K562 (cell line): Measurements from ENCODE around the gene R3HDM1. TPM values are rescaled to one million over a fixed set of nuclear protein-coding genes. Genes with fewer than 3 reads are reported as not detected.

ENCODE experiments used
- CBX3 ChIP-seq, 2 experiments: IDR thresholded peaks; 1 replicate in 1 of 2; 2 replicates in 1 of 2; pipeline ENCODE4 v1.6.1; 2012; ENCODE audit warnings: inconsistent platforms in 2 of 2, low read length in 2 of 2, borderline replicate concordance in 1 of 2, control low read depth in 1 of 2
- DMBX1 ChIP-seq: fragments of 250-450 bp; sonication (Bioruptor Pico); IDR thresholded peaks from 2 replicates; pipeline ENCODE4 v1.8.0; 2022; ENCODE audit warnings: inconsistent platforms, mild to moderate bottlenecking, moderate library complexity, borderline replicate concordance
- ELF1 ChIP-seq: fragments of 200-800 bp; sonication (Bioruptor generic); IDR thresholded peaks from 2 replicates; pipeline ENCODE4 v1.6.1; 2016; ENCODE audit warnings: missing genetic modification characterization, missing compliant biosample characterization
- HDAC6 ChIP-seq: IDR thresholded peaks from 2 replicates; pipeline ENCODE4 v1.6.1; 2012; ENCODE audit warnings: low read depth, mild to moderate bottlenecking, control low read depth, inconsistent platforms, low read length, moderate library complexity
- IRF2 ChIP-seq: sonication (generic); formaldehyde crosslinking; IDR thresholded peaks from 2 replicates; pipeline ENCODE4 v1.8.1; 2022; ENCODE audit warnings: mild to moderate bottlenecking, missing genetic modification reagents
- LCOR ChIP-seq: sonication (generic); formaldehyde crosslinking; IDR thresholded peaks from 2 replicates; pipeline ENCODE4 v1.8.0; 2022; ENCODE audit warnings: mild to moderate bottlenecking, missing genetic modification reagents
- MAFK ChIP-seq: IDR thresholded peaks from 2 replicates; pipeline ENCODE4 v1.6.1; 2011; ENCODE audit warnings: low read length, improper control_type of control experiment
- MAZ ChIP-seq, 2 experiments: fragments of 450-650 bp in 1 of 2; sonication (generic) in 1 of 2; formaldehyde crosslinking; IDR thresholded peaks in 1 of 2; conservative IDR thresholded peaks in 1 of 2; 2 replicates each; pipeline versions ENCODE4 v1.4.0 to v1.5.0; 2020; ENCODE audit warnings: mild to moderate bottlenecking in 1 of 2, missing genetic modification reagents in 1 of 2
- MTF1 ChIP-seq: fragments of 250-450 bp; sonication (Bioruptor Pico); IDR thresholded peaks from 2 replicates; pipeline ENCODE4 v1.9.0; 2021; ENCODE audit warnings: moderate library complexity, mild to moderate bottlenecking, inconsistent platforms, borderline replicate concordance
- SAFB ChIP-seq: fragments of 200-400 bp; formaldehyde crosslinking; IDR thresholded peaks from 2 replicates; pipeline ENCODE4 v1.6.1; 2017; ENCODE audit warnings: low read depth, low read length, borderline replicate concordance
- SOX6 ChIP-seq: fragments of 450-650 bp; IDR thresholded peaks from 2 replicates; pipeline ENCODE4 v1.6.1; 2014; ENCODE audit warnings: mild to moderate bottlenecking
- ZNF134 ChIP-seq: fragments of 250-450 bp; sonication (Bioruptor Pico); conservative IDR thresholded peaks from 2 replicates; pipeline ENCODE4 v1.4.0; 2020
- ZNF695 ChIP-seq: fragments of 450-650 bp; formaldehyde crosslinking; IDR thresholded peaks from 2 replicates; pipeline ENCODE4 v1.4.0; 2020; ENCODE audit warnings: mild to moderate bottlenecking, moderate library complexity
- ZNF766 ChIP-seq: fragments of 200-800 bp; sonication (Bioruptor generic); conservative IDR thresholded peaks from 2 replicates; pipeline ENCODE4 v1.6.1; 2016; ENCODE audit warnings: missing genetic modification characterization, missing compliant biosample characterization
- polyA plus RNA-seq, 8 experiments: library from polyadenylated mRNA; depleted of rRNA in 4 of 8; stranded (reverse) in 5 of 8; unstranded in 3 of 8; fragments of >200 nt; fragmentation: Nextera tagmentation in 2 of 8; fragmentation: Illumina TruSeq in 1 of 8; extraction: Ambion mirVana in 2 of 8; extraction: Trizol in 1 of 8; gene quantifications; 2 replicates each; pipeline versions ENCODE4 v1.2.1 to v1.2.3, GENCODE V29; 2011 to 2014; ENCODE audit warnings: inconsistent platforms in 1 of 8, missing spikeins in 1 of 8
- total RNA-seq, 7 experiments: library from RNA; depleted of rRNA in 6 of 7; stranded (reverse); fragments of >200 nt in 6 of 7; fragmentation: Illumina TruSeq in 2 of 7; extraction: Trizol in 2 of 7; gene quantifications; 2 replicates each; pipeline versions ENCODE4 v1.2.1 to v1.2.3, GENCODE V29; 2011 to 2021; ENCODE audit warnings: low replicate concordance in 1 of 7
- TF ChIP-seq, protein P1 (sequence below): sonication (generic); formaldehyde crosslinking; IDR thresholded peaks from 2 replicates; pipeline ENCODE4 v1.8.1; 2023; ENCODE audit warnings: mild to moderate bottlenecking, missing genetic modification reagents
- TF ChIP-seq, protein P2 (sequence below): fragments of 450-650 bp; formaldehyde crosslinking; IDR thresholded peaks from 2 replicates; pipeline ENCODE4 v1.4.0; 2020; ENCODE audit warnings: mild to moderate bottlenecking, moderate library complexity
- TF ChIP-seq, protein P3 (sequence below): sonication (generic); formaldehyde crosslinking; IDR thresholded peaks from 2 replicates; pipeline ENCODE4 v1.8.0; 2022; ENCODE audit warnings: mild to moderate bottlenecking, low read depth, missing genetic modification reagents
- TF ChIP-seq, protein P4 (sequence below): sonication (generic); formaldehyde crosslinking; IDR thresholded peaks from 2 replicates; pipeline ENCODE4 v1.8.0; 2022; ENCODE audit warnings: missing genetic modification reagents, mild to moderate bottlenecking, borderline replicate concordance
- TF ChIP-seq, protein P5 (sequence below): fragments of 450-650 bp; formaldehyde crosslinking; IDR thresholded peaks from 2 replicates; pipeline ENCODE4 v1.4.0; 2022; ENCODE audit warnings: missing genetic modification characterization

R3HDM1 gene
- total and polyA plus RNA-seq, 9 of the 15 experiments (the other 6 are each of a cell fraction or from before 2014, with no cell fraction given): 12.4 to 89.4 (median 31.0) TPM

DNA sequence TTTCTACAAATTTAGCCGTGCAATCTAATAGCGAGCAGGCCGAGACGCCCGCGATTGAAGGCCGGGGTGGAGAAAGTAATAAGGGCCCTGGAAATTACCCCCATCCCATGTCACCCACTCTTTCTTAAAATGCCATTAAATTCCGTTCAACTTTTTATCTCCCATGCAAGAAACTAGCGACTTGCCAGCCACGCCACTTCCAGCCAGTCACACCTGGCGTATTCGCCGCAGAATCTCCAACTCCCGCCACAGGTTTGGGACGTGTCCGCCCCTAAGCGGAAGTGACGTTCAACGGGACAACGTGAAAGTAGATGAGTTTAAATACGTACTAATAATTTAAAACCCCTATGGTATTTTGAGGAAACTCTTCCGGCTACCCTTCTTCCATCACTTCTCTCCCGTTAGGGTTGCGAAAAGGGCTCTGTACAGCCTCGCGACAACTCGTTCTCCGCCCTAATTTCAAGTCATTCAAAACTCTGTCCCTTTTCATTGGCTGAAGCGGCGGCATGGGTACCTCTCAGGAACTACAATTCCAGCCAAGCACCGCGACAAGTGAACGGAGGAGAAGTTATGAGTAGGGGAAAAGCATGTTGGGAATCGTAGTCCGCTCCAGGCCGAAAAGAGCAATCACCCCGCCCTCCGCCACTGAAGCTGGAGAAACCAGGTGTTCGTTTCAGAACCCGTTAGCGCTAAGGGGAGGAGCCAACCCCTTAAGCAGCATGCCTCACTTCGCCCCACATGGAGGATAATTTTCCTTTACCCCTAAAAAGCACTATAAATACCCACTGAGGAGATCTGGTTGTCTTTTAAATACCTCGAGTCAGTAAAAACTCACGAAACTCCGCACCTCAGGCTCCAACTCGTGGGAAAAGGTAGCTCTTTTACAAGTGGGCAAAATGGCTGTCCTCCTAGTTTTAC lies 712 bp upstream of the R3HDM1 start, which contains the start of gene ZRANB3 (continued):
- TF ChIP-seq, protein P1, sequence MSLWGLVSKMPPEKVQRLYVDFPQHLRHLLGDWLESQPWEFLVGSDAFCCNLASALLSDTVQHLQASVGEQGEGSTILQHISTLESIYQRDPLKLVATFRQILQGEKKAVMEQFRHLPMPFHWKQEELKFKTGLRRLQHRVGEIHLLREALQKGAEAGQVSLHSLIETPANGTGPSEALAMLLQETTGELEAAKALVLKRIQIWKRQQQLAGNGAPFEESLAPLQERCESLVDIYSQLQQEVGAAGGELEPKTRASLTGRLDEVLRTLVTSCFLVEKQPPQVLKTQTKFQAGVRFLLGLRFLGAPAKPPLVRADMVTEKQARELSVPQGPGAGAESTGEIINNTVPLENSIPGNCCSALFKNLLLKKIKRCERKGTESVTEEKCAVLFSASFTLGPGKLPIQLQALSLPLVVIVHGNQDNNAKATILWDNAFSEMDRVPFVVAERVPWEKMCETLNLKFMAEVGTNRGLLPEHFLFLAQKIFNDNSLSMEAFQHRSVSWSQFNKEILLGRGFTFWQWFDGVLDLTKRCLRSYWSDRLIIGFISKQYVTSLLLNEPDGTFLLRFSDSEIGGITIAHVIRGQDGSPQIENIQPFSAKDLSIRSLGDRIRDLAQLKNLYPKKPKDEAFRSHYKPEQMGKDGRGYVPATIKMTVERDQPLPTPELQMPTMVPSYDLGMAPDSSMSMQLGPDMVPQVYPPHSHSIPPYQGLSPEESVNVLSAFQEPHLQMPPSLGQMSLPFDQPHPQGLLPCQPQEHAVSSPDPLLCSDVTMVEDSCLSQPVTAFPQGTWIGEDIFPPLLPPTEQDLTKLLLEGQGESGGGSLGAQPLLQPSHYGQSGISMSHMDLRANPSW (CRISPR knock-in tag): no peak
- no peak for TF ChIP-seq IRF2 (CRISPR knock-in tag)
- TF ChIP-seq MAZ (CRISPR knock-in tag; conservative IDR thresholded peaks at IDR 0.05 in 1 of 2, IDR thresholded peaks at IDR 0.05 in 1 of 2): peak in 1 of 2 experiments; percentile 49; a peak in 2 of 4 replicates
- peak in 1 of 2 experiments; percentile 45; a peak in 1 of 3 replicates for TF ChIP-seq CBX3 (IDR thresholded peaks at IDR 0.05; ENCODE audit: borderline replicate concordance in 1 of 2, low read length in 2 of 2)
- TF ChIP-seq SOX6: 0 out of 2 replicates have a peak, but pooled peaks have one; percentile 20
- TF ChIP-seq, protein P2, sequence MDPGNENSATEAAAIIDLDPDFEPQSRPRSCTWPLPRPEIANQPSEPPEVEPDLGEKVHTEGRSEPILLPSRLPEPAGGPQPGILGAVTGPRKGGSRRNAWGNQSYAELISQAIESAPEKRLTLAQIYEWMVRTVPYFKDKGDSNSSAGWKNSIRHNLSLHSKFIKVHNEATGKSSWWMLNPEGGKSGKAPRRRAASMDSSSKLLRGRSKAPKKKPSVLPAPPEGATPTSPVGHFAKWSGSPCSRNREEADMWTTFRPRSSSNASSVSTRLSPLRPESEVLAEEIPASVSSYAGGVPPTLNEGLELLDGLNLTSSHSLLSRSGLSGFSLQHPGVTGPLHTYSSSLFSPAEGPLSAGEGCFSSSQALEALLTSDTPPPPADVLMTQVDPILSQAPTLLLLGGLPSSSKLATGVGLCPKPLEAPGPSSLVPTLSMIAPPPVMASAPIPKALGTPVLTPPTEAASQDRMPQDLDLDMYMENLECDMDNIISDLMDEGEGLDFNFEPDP (CRISPR knock-in tag): no peak
- TF ChIP-seq ELF1 (tag): peak; percentile 40; the same call in 1 of the 2 replicates
- TF ChIP-seq DMBX1 (CRISPR knock-in tag): no peak
- peak; percentile 16; the same call in 1 of the 2 replicates for TF ChIP-seq LCOR (CRISPR knock-in tag)
- TF ChIP-seq ZNF766 (CRISPR knock-in tag): peak; percentile 85
- TF ChIP-seq, protein P3, sequence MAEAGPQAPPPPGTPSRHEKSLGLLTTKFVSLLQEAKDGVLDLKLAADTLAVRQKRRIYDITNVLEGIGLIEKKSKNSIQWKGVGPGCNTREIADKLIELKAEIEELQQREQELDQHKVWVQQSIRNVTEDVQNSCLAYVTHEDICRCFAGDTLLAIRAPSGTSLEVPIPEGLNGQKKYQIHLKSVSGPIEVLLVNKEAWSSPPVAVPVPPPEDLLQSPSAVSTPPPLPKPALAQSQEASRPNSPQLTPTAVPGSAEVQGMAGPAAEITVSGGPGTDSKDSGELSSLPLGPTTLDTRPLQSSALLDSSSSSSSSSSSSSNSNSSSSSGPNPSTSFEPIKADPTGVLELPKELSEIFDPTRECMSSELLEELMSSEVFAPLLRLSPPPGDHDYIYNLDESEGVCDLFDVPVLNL (CRISPR knock-in tag): peak; percentile 83; the same call in 1 of the 2 replicates
- no peak for TF ChIP-seq SAFB
- no peak for TF ChIP-seq HDAC6
- TF ChIP-seq ZNF134: no peak
- no peak for TF ChIP-seq MTF1 (CRISPR knock-in tag)
- TF ChIP-seq MAFK: no peak
- TF ChIP-seq ZNF695 (CRISPR knock-in tag): no peak
- TF ChIP-seq, protein P4, sequence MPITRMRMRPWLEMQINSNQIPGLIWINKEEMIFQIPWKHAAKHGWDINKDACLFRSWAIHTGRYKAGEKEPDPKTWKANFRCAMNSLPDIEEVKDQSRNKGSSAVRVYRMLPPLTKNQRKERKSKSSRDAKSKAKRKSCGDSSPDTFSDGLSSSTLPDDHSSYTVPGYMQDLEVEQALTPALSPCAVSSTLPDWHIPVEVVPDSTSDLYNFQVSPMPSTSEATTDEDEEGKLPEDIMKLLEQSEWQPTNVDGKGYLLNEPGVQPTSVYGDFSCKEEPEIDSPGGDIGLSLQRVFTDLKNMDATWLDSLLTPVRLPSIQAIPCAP (CRISPR knock-in tag): no peak
- TF ChIP-seq, protein P5, sequence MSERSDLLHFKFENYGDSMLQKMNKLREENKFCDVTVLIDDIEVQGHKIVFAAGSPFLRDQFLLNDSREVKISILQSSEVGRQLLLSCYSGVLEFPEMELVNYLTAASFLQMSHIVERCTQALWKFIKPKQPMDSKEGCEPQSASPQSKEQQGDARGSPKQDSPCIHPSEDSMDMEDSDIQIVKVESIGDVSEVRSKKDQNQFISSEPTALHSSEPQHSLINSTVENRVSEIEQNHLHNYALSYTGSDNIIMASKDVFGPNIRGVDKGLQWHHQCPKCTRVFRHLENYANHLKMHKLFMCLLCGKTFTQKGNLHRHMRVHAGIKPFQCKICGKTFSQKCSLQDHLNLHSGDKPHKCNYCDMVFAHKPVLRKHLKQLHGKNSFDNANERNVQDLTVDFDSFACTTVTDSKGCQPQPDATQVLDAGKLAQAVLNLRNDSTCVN (CRISPR knock-in tag): no peak
